ENCODE measurements around the gene KCNJ18.
"Not testable (repeated sequence)": the region's sequence is repeated elsewhere in the genome, so short reads cannot be mapped to it uniquely, and the experiment has no call there.

Gene KCNJ18

GRCh38 chr17:21751111-21751510 lies 58.8 kb downstream of the KCNJ18 start:
- DNase-seq (ENCODE audit: extremely low read depth in 1 of 2, low read depth in 1 of 2) = not testable (repeated sequence)

Data from activated CD8-positive, alpha-beta memory T cell treated with anti-CD3 and anti-CD28 coated beads for 1 hour (primary cell).